Large intestine (tissue), 1 donor: ENCODE measurements around the gene OR52K2. TPM values are rescaled to one million over a fixed set of nuclear protein-coding genes. Genes with fewer than 3 reads are reported as not detected.

Source experiments
- polyA plus RNA-seq: library from polyadenylated mRNA; unstranded; fragments of 120-200 nt; gene quantifications from one replicate; pipeline ENCODE4 v1.2.1, GENCODE V29; 2013

OR52K2 gene
- polyA plus RNA-seq, 1 donor: 0.04 TPM

Other genes with a start within 250 kb of the OR52K2 start
- gene OR52B4, start 80.9 kb upstream of the OR52K2 start, polyA plus RNA-seq: not detected
- gene TRIM21, start 55.6 kb upstream of the OR52K2 start, polyA plus RNA-seq: 48.5 TPM
- 0.25 TPM for gene OR52K1, start 33.4 kb downstream of the OR52K2 start, polyA plus RNA-seq
- not detected for gene OR52M1, start 95.9 kb downstream of the OR52K2 start, polyA plus RNA-seq
- gene OR52I2, start 132.4 kb downstream of the OR52K2 start, polyA plus RNA-seq: 0.03 TPM
- gene OR52I1, start 144.7 kb downstream of the OR52K2 start, polyA plus RNA-seq: 0.03 TPM
- gene TRIM68, start 158.9 kb downstream of the OR52K2 start, polyA plus RNA-seq: 19.8 TPM
- 0.01 TPM for gene OR51D1, start 188.2 kb downstream of the OR52K2 start, polyA plus RNA-seq
- 3.0 TPM for gene OR51E1, start 194.7 kb downstream of the OR52K2 start, polyA plus RNA-seq
- 0.34 TPM for gene OR51E2, start 248.6 kb downstream of the OR52K2 start, polyA plus RNA-seq